Liver (tissue), 9 donors: ENCODE data around the gene YTHDF1. TPM values are rescaled to one million over a fixed set of nuclear protein-coding genes. Genes with fewer than 3 reads are reported as not detected.

ENCODE experiments used
- DNase-seq: peaks from one replicate; pipeline ENCODE4 v3.0.0-alpha.2; 2017; ENCODE audit warnings: low spot score
- H3K27ac ChIP-seq, 2 donors: one replicate each; pipeline ENCODE4 v1.7.0; 2013; ENCODE audit warnings: inconsistent platforms in 2 of 2, low read length in 2 of 2, control low read depth in 1 of 2, low read depth in 1 of 2, mild to moderate bottlenecking in 1 of 2
- H3K27me3 ChIP-seq, 4 donors: one replicate each; pipeline versions ENCODE4 v1.6.1 to v1.7.0; 2013; ENCODE audit warnings: low read length in 3 of 4, inconsistent platforms in 1 of 4, mild to moderate bottlenecking in 1 of 4, moderate library complexity in 1 of 4; ENCODE audit not compliant: control insufficient read depth in 4 of 4, insufficient read depth in 4 of 4
- H3K36me3 ChIP-seq, 4 donors: one replicate each; pipeline versions ENCODE4 v1.6.1 to v1.7.0; 2013; ENCODE audit warnings: low read length in 3 of 4, mild to moderate bottlenecking in 3 of 4, low read depth in 1 of 4, moderate library complexity in 1 of 4; ENCODE audit not compliant: control insufficient read depth in 4 of 4, insufficient read depth in 3 of 4
- H3K4me1 ChIP-seq, 4 donors: one replicate each; pipeline versions ENCODE4 v1.6.1 to v1.7.0; 2013; ENCODE audit warnings: low read length in 3 of 4, mild to moderate bottlenecking in 3 of 4, moderate library complexity in 1 of 4; ENCODE audit not compliant: control insufficient read depth in 4 of 4, insufficient read depth in 4 of 4
- H3K4me3 ChIP-seq, 3 donors: one replicate each; pipeline versions ENCODE4 v1.6.1 to v1.7.0; 2013; ENCODE audit warnings: low read length in 3 of 3, control low read depth in 1 of 3, low read depth in 1 of 3, mild to moderate bottlenecking in 1 of 3
- H3K9ac ChIP-seq, 2 donors: one replicate each; pipeline ENCODE4 v1.7.0; 2013; ENCODE audit warnings: low read length in 2 of 2, mild to moderate bottlenecking in 2 of 2, moderate library complexity in 2 of 2, control low read depth in 1 of 2, low read depth in 1 of 2
- H3K9me3 ChIP-seq, 4 donors: one replicate each; pipeline versions ENCODE4 v1.6.1 to v1.7.0; 2013; ENCODE audit warnings: low read length in 3 of 4; ENCODE audit not compliant: control insufficient read depth in 4 of 4
- CTCF ChIP-seq: fragments of 150-350 bp; IDR thresholded peaks from 2 replicates; pipeline ENCODE4 v1.5.1; 2017; ENCODE audit warnings: improper control_type of control experiment, low read depth, low read length; ENCODE audit not compliant: missing input control
- FOXA1 ChIP-seq: IDR thresholded peaks from 2 replicates; pipeline ENCODE4 v1.6.1; 2016; ENCODE audit warnings: antibody characterized with exemption
- GABPA ChIP-seq, 2 donors: IDR thresholded peaks in 1 of 2; conservative IDR thresholded peaks in 1 of 2; 2 replicates each; pipeline ENCODE4 v1.6.1; 2016; ENCODE audit warnings: antibody characterized with exemption in 2 of 2, mild to moderate bottlenecking in 1 of 2, moderate library complexity in 1 of 2
- HNF4G ChIP-seq: IDR thresholded peaks from 2 replicates; pipeline ENCODE4 v1.6.1; 2016; ENCODE audit warnings: antibody characterized with exemption
- RAD21 ChIP-seq, 2 donors: IDR thresholded peaks; 2 replicates each; pipeline ENCODE4 v1.6.1; 2016; ENCODE audit warnings: antibody characterized with exemption in 2 of 2, mild to moderate bottlenecking in 2 of 2
- TAF1 ChIP-seq: conservative IDR thresholded peaks from 2 replicates; pipeline ENCODE4 v1.6.1; 2016; ENCODE audit warnings: antibody characterized with exemption, mild to moderate bottlenecking
- ZBTB33 ChIP-seq: IDR thresholded peaks from 2 replicates; pipeline ENCODE4 v1.6.1; 2016; ENCODE audit warnings: antibody characterized with exemption
- WGBS: extraction: QIAGEN DNeasy Blood & Tissue Kit; methylation state at CpG from one replicate; pipeline ENCODE4 v1.1.7; 2013; 5-methylcytosine and 5-hydroxymethylcytosine counted together
- polyA plus RNA-seq, 2 donors: library from polyadenylated mRNA; stranded (reverse) in 1 of 2; unstranded in 1 of 2; fragments of 200-250 nt in 1 of 2; fragments of >200 nt in 1 of 2; fragmentation: Nextera tagmentation in 1 of 2; extraction: Ambion mirVana in 1 of 2; gene quantifications; one replicate each; pipeline versions ENCODE4 v1.2.1 to v1.2.3, GENCODE V29; 2013 to 2015
- total RNA-seq, 2 donors: library from RNA; depleted of rRNA; stranded (reverse); fragments of >200 nt; gene quantifications; one replicate each; pipeline ENCODE4 v1.2.3, GENCODE V29; 2014
- donor health status: healthy.
- donor health status: healthy.
- donor health status: healthy.
- donor health status: healthy.
- donor health status: healthy.

The YTHDF1 gene
- total and polyA plus RNA-seq, 4 donors, result 6.8 to 19.5 (median 14.9) TPM

- no peak for TF ChIP-seq RAD21 (IDR thresholded peaks at IDR 0.05)
Measured at GRCh38 chr20:63179687-63180568, 36.0 kb downstream of the YTHDF1 start (continued).

GRCh38 chr20:63178889-63179686 lies 36.8 kb downstream of the YTHDF1 start:
- H3K4me1 ChIP-seq, result peaks cover 0 to 25% (median 4%) of the 10 kb centered on the region in 4 donors
- H3K9me3 ChIP-seq, result no peaks in the 10 kb centered on the region
- no peaks in the 10 kb centered on the region for H3K36me3 ChIP-seq
- no peak overlapping the region for H3K27ac ChIP-seq
- TF ChIP-seq CTCF (peak; percentile 20), FOXA1 (no peak), HNF4G (no peak), TAF1 (no peak)
- DNase-seq, result no peak
- no peak overlapping the region for H3K9ac ChIP-seq
- peaks cover 4 to 35% (median 11%) of the 10 kb centered on the region in 4 donors for H3K27me3 ChIP-seq
- 3% methylated on average over 74 of the region's 74 CpGs for WGBS
- peak overlapping the region in 1 of 3 donors; percentile 26 for H3K4me3 ChIP-seq

- H3K4me3 ChIP-seq, result peak overlapping the region in 1 of 3 donors; percentile 26
- H3K9ac ChIP-seq, result no peak overlapping the region
- no peaks in the 10 kb centered on the region for H3K36me3 ChIP-seq
- no peak for TF ChIP-seq GABPA (IDR thresholded peaks at IDR 0.05 in 1 of 2, conservative IDR thresholded peaks at IDR 0.05 in 1 of 2)
- TF ChIP-seq ZBTB33, result no peak
- no peak overlapping the region for H3K27ac ChIP-seq
- no peak for DNase-seq
- H3K27me3 ChIP-seq, result peaks cover 4 to 41% (median 11%) of the 10 kb centered on the region in 4 donors
- 4% methylated on average over 49 of the region's 49 CpGs for WGBS
- H3K9me3 ChIP-seq, result no peaks in the 10 kb centered on the region
- peaks cover 0 to 25% (median 4%) of the 10 kb centered on the region in 4 donors for H3K4me1 ChIP-seq
Measured at GRCh38 chr20:63178446-63178820, 37.5 kb downstream of the YTHDF1 start.
